Heart right ventricle (tissue), 16 donors: ENCODE measurements around the gene LRRC8B. TPM values are rescaled to one million over a fixed set of nuclear protein-coding genes. Genes with fewer than 3 reads are reported as not detected.

ENCODE experiments used
- ATAC-seq, 8 donors: fragments of 200-7000 bp; cut with Tn5 transposase; one replicate each; pipeline ENCODE4 v1.9.1; 2020; ENCODE audit warnings: mild to moderate bottlenecking in 8 of 8, moderate library complexity in 8 of 8, moderate number of reproducible peaks in 1 of 8
- DNase-seq, 2 donors: peaks; one replicate each; pipeline ENCODE4 v3.0.0-alpha.2; 2020
- H3K27ac ChIP-seq, 10 donors: fragments of 200-600 bp; sonication (generic) in 2 of 10; one replicate each; pipeline versions ENCODE4 v1.5.0 to v1.8.0; 2020 to 2022; ENCODE audit warnings: mild to moderate bottlenecking in 3 of 10
- H3K27me3 ChIP-seq, 7 donors: fragments of 200-600 bp; one replicate each; pipeline ENCODE4 v1.8.0; 2021 to 2022; ENCODE audit warnings: mild to moderate bottlenecking in 2 of 7
- H3K36me3 ChIP-seq, 9 donors: fragments of 200-600 bp; sonication (generic) in 1 of 9; one replicate each; pipeline versions ENCODE4 v1.5.0 to v1.8.0; 2020 to 2022; ENCODE audit warnings: mild to moderate bottlenecking in 2 of 9
- H3K4me1 ChIP-seq, 9 donors: fragments of 200-600 bp; sonication (generic) in 1 of 9; one replicate each; pipeline versions ENCODE4 v1.5.0 to v1.8.0; 2020 to 2022; ENCODE audit warnings: mild to moderate bottlenecking in 4 of 9
- H3K4me3 ChIP-seq, 10 donors: fragments of 200-600 bp; sonication (generic) in 2 of 10; one replicate each; pipeline versions ENCODE4 v1.5.0 to v1.8.0; 2020 to 2022; ENCODE audit warnings: mild to moderate bottlenecking in 7 of 10, moderate library complexity in 2 of 10
- H3K9me3 ChIP-seq, 11 donors: fragments of 200-600 bp in 10 of 11; sonication (generic) in 2 of 11; one replicate each; pipeline versions ENCODE4 v1.5.0 to v1.8.0; 2013 to 2022; ENCODE audit warnings: mild to moderate bottlenecking in 2 of 11, control low read depth in 1 of 11, moderate library complexity in 1 of 11
- WGBS, 2 donors: extraction: QIAGEN DNeasy Blood & Tissue Kit; methylation state at CpG; one replicate each; pipeline ENCODE4 v1.1.7; 2013; ENCODE audit warnings: inconsistent platforms in 1 of 2; 5-methylcytosine and 5-hydroxymethylcytosine counted together
- intact Hi-C, 10 donors: fragments of 100-400 bp; cut with DNase I; formaldehyde crosslinking; loops; one replicate each; pipeline versions ENCODE4 v1.11.1 to v1.14.2; 2022
- polyA plus RNA-seq, 2 donors: library from polyadenylated mRNA; stranded (reverse); fragments of 200-250 nt; gene quantifications; one replicate each; pipeline ENCODE4 v1.2.3, GENCODE V29; 2013
- total RNA-seq, 10 donors: library from RNA; stranded (reverse); fragmentation: NEBNext Ultra II Directional in 3 of 10; extraction: Animal tissue kit (Norgen Biotek cat#: 25700) in 3 of 10; gene quantifications; one replicate each; pipeline versions ENCODE4 v1.2.1 to v1.2.4, GENCODE V29; 2021 to 2023
- TF ChIP-seq, protein P1 (sequence below), 9 donors: fragments of 200-600 bp; sonication (generic) in 2 of 9; IDR thresholded peaks; one replicate each; pipeline versions ENCODE4 v1.5.0 to v1.8.0; 2021 to 2022; ENCODE audit warnings: antibody characterized with exemption in 9 of 9, mild to moderate bottlenecking in 5 of 9, moderate library complexity in 1 of 9
- donor health status: Arrhythmogenic right ventricular cardiomyopathy.
- donor health status: ischemic (EF 13 %, LVEDD 7.1; RV severe dilation, severe dysfunction).
- donor health status: healthy with polysubstance abuse.
- donor health status: DM: no; HTN: yes; CAD: no.
- donor health status: DM: no; HTN: no; CAD: no.
- donor health status: ischemic (EF 25% LVEDD 6.9; RV normal size, moderate dysfunction).
- donor health status: ischemic (EF 25% LVEDD 5.7; RV mildly dilated, moderate dysfunction).
- donor health status: healthy.
- donor health status: DM: yes; HTN: yes; CAD: no.
- donor health status: Ischemic cardiomyopathy.
- donor health status: ischemic (EF 35%, LVEDD 5.7; RV mildly dilated, moderate dysfunction).
- donor health status: nonischemic (EF 11% LVEDD 7.7; RV severe dilation, severe dysfunction).
- donor health status: DM: yes; HTN: yes; CAD: no.
- donor health status: PGD.
- donor health status: ischemic (EF 29% LVEDD 5.4; RV normal size, mild dysfunction).
- donor health status: nonischemic (EF 23%, LVEDD 6.1; RV moderate dilation, normal function).

The LRRC8B gene
- total and polyA plus RNA-seq, 12 donors, result 1.7 to 6.6 (median 4.2) TPM

DNA sequence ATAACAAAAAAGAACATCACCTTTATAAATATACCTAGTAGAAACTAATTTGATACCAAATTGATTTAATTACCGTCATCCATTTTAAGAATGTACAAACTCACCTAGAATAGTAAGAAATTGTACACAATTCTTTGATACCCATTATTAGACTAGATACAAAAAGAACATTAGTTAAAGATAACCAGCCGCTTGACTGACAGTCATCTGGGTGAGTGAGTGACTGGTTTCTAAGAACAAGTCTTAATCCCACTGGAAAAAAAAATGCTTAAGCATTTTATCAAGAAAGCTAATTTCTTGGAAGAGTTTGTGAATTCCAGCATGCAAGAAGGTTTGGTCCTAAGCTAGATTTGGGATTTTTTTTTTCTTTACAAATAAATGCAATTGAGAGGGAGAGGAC is 10.9 kb downstream of the LRRC8B start:
- no peaks in the 10 kb centered on the region for H3K9me3 ChIP-seq
- intact Hi-C loops, result loop anchor here in 1 of 10 donors (10.0 kb wide), 1 partner anchor 59 kb away; no protein-coding TSS in a partner anchor
- H3K4me3 ChIP-seq, result no peak overlapping the region
- ATAC-seq, result no peak
- H3K27ac ChIP-seq, result no peak overlapping the region
- no peaks in the 10 kb centered on the region for H3K36me3 ChIP-seq
- 95 to 97% methylated on average over 2 of the region's 2 CpGs for WGBS, 2 donors
- H3K27me3 ChIP-seq, result no peaks in the 10 kb centered on the region
- peaks cover 0 to 27% (median 7%) of the 10 kb centered on the region in 9 donors for H3K4me1 ChIP-seq
- DNase-seq, result no peak
- TF ChIP-seq, protein P1, sequence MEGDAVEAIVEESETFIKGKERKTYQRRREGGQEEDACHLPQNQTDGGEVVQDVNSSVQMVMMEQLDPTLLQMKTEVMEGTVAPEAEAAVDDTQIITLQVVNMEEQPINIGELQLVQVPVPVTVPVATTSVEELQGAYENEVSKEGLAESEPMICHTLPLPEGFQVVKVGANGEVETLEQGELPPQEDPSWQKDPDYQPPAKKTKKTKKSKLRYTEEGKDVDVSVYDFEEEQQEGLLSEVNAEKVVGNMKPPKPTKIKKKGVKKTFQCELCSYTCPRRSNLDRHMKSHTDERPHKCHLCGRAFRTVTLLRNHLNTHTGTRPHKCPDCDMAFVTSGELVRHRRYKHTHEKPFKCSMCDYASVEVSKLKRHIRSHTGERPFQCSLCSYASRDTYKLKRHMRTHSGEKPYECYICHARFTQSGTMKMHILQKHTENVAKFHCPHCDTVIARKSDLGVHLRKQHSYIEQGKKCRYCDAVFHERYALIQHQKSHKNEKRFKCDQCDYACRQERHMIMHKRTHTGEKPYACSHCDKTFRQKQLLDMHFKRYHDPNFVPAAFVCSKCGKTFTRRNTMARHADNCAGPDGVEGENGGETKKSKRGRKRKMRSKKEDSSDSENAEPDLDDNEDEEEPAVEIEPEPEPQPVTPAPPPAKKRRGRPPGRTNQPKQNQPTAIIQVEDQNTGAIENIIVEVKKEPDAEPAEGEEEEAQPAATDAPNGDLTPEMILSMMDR (IDR thresholded peaks at IDR 0.05), result no peak

DNA sequence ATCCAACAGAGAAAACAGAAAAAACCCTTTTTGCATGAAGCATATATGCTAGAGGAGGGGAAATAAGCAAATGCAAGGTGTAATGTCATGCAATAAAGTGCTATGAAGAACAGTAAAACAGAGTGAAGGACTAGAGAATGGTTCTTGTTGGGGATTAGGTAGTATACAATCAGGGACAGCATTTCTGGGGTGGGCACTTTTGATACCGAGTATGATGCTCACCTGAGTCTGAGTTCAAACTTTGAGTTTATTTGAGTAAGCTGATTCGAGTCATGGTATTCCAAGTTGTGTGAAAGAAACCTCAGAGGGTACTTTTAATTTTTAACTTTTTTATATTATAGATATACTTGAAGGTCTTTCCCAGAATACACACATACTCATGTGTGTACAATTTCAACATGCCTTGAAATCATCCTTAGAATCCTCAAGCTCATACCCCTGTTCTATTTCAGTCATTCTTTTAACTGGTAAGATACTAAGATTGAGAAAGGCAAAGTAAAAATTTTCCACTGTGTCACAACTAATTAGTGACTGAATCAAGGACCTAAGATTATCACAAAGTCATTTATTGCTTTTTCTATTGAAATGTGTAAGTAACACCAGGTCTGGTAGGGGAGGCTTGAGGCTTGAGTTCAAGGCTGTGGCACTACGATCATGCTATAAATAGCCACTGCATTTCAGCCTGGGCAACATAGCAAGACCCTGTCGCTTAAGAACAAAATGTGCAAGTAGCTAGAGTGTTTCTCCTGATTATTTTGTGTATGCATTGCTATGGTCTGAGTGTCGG is 12.1 kb downstream of the LRRC8B start:
- Histone ChIP-seq H3K4me1 (peaks cover 0 to 23% (median 8%) of the 10 kb centered on the region in 9 donors), H3K9me3 (no peaks in the 10 kb centered on the region), H3K27ac (no peak overlapping the region), H3K36me3 (no peaks in the 10 kb centered on the region), H3K27me3 (no peaks in the 10 kb centered on the region), H3K4me3 (no peak overlapping the region)
- ATAC-seq (no peak), DNase-seq (no peak)
- WGBS, 2 donors, result 92 to 94% methylated on average over 5 of the region's 5 CpGs
- intact Hi-C loops, result loop anchor here in 1 of 10 donors (10.0 kb wide), 1 partner anchor 58 kb away; no protein-coding TSS in a partner anchor
- TF ChIP-seq, protein P1 (IDR thresholded peaks at IDR 0.05), result no peak

DNA sequence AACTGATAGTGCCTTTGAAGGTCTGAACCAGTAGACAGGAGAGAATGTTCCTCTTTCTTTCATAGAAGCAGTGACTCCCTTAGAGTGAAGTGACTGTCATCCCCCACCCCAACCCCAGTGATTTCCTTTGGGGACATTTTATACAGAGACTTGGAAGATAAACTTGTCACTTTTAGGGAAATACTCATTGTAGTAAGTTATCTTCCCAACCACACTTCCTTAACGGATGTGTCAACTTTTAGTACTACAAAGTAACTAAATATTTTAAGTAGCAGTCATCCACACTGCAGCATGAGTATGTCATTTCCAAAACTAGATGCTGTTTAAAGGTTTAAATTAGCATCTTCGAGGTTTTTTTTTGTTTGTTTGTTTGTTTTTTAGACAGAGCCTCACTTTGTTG is 13.7 kb downstream of the LRRC8B start:
- TF ChIP-seq, protein P1 (IDR thresholded peaks at IDR 0.05), result no peak
- no peak overlapping the region for H3K4me3 ChIP-seq
- ATAC-seq, result peak in 5 of 8 donors; percentile 54 to 77 (median 66)
- no peaks in the 10 kb centered on the region for H3K27me3 ChIP-seq
- H3K36me3 ChIP-seq, result no peaks in the 10 kb centered on the region
- intact Hi-C loops, result loop anchor here in 1 of 10 donors (10.0 kb wide), 1 partner anchor 56 kb away; no protein-coding TSS in a partner anchor
- H3K27ac ChIP-seq, result peak overlapping the region in 5 of 10 donors; percentile 30 to 51 (median 42)
- peaks cover 0 to 23% (median 8%) of the 10 kb centered on the region in 9 donors for H3K4me1 ChIP-seq
- no peak for DNase-seq
- 55 to 60% methylated on average over 2 of the region's 2 CpGs for WGBS, 2 donors
- no peaks in the 10 kb centered on the region for H3K9me3 ChIP-seq

DNA sequence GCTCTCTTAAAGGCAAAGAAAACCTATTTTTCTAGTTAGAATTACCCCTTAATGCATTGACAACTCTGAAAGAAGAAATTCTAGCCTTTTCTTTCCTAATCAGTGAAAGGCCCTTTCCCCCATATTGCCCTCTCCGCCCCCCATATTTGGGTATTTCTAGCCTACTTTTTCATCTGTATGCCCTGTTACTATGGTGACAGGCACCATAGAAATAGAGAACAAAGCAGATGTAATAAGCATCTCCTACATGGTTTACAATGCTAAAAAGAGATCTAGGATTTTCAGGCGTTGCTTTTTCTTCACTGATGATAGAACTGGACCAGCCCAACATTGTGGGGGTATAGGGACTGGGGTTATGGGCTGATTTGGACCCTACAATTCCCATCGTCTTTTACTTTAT is 14.5 kb downstream of the LRRC8B start:
- Histone ChIP-seq H3K36me3 (no peaks in the 10 kb centered on the region), H3K4me3 (no peak overlapping the region), H3K27me3 (no peaks in the 10 kb centered on the region), H3K27ac (no peak overlapping the region), H3K4me1 (peaks cover 0 to 28% (median 14%) of the 10 kb centered on the region in 9 donors), H3K9me3 (no peaks in the 10 kb centered on the region)
- intact Hi-C loops, result loop anchor here in 1 of 10 donors (10.0 kb wide), 1 partner anchor 56 kb away; no protein-coding TSS in a partner anchor
- TF ChIP-seq, protein P1 (IDR thresholded peaks at IDR 0.05), result no peak
- 94% methylated on average over 3 of the region's 3 CpGs for WGBS, 2 donors
- ATAC-seq (no peak), DNase-seq (no peak)
